ENCODE results near the gene SIL1. TPM values are rescaled to one million over a fixed set of nuclear protein-coding genes. Genes with fewer than 3 reads are reported as not detected.
"Not testable (repeated sequence)": the region's sequence is repeated elsewhere in the genome, so short reads cannot be mapped to it uniquely, and the experiment has no call there.

SIL1 gene
- total RNA-seq, 1 donor from 2014 or later = 66.6 TPM

DNA sequence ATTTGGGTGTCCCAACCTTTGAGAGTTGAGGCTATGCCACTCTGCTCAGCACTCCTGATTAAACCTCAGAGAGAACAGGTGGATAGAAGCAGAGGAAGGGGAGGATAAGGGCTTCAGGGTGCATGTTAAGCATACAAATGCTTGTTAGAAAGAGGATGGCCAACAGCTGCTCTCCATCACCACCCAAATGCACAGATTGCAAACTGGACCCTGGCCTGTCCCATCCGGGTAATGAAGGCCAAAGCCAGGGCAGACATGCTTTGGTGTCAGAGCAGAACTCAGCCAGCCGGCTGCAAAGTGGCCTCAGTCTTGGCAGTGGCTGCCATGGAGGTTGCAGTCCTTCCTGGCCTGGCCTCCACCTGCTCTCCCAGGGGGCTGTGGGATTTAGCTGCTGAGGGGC is 84.3 kb downstream of the SIL1 start:
- DNase-seq (ENCODE audit: low spot score) = no peak

DNA sequence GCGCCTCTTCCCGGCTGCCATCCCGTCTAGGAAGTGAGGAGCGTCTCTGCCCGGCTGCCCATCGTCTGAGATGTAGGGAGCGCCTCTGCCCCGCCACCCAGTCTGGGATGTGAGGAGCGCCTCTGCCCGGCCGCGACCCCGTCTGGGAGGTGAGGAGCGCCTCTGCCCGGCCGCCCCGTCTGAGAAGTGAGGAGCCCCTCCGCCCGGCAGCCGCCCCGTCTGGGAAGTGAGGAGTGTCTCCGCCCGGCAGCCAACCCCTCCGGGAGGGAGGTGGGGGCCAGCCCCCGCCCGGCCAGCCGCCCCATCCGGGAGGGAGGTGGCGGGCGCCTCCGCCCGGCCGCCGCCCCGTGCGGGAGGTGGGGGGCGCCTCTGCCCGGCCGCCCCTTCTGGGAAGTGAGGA is 85.8 kb downstream of the SIL1 start:
- not testable (repeated sequence) for DNase-seq (ENCODE audit: low spot score)

DNA sequence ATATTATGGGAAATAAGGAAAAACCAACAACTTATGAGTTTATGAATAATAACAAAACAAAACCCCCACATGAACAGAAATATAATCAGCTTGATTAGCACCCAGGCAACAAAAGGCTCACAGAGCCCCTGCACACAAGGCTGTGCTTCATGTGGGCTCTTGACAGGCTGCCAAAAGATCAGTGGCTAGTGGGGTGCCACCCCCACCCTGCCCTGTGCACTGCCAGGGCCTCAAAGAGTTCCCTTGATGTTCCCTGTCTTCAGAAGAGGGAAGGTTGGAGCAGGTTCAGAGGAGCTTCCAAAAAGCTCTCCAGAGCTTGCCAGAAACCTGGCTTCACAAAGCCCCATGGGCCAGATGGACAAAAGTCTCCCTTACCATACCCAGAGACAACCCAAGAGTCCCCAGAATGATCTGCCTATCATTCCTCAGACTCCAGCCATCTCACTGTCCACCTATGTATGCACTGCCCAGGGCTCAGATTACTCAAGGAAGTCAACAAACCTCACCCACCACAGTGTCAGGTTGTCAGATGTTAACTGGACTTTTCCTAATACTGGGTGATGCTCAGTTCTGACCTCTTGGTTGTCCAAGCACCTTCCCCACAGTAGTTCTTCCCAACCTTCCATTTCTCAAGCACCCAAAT is 87.5 kb downstream of the SIL1 start:
- no peak for DNase-seq (ENCODE audit: low spot score)

- DNase-seq (ENCODE audit: low spot score) = no peak
These were observed 89.9 kb downstream of the SIL1 start for GRCh38 chr5:139108063-139108824.

DNA sequence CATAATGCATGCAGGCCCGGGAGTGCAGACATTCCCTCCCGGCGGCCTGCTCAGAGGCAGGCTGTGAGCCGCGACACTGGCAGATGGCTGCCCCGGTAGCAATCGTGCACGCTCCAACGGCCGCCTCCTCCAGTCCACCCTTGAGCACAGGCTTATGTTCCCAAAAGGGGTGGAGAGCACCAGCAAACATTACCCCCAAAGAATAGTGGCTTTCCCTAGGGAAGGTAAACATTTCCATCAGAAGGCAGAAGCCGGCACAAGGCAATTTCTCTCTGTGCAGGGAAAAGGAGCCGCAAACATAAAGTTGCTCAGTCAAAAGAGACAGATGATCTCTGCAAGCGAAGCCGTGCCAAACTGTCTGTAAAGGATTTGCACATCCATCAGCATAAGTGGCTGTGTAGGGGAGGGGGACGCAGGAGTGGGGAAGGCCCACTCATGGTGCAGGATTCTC is 92.5 kb downstream of the SIL1 start:
- DNase-seq (ENCODE audit: low spot score) = no peak

- DNase-seq (ENCODE audit: low spot score) = no peak
These were observed 93.4 kb downstream of the SIL1 start for GRCh38 chr5:139104577-139105276.

- no peak for DNase-seq (ENCODE audit: low spot score)
These were observed 94.4 kb downstream of the SIL1 start for GRCh38 chr5:139103762-139104161.

DNA sequence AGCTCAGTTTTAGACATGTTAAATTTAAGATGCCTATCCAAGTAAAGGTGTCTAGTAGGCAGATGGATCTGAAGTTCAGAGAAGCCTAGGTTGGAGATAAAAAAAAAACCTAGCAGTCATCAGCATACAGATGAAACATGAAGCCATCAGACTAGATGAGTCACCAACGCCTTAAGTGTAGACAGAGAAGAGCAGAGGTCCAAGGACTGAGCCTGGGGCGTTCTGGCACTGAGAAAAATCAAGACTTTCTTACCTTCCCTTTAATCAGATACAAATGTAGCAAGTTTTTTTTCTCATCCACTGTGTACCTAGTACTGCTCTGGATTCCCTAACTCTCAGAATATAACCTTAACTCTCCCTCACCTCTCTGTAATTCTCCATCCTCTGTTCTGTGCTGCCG is 97.3 kb downstream of the SIL1 start:
- no peak for DNase-seq (ENCODE audit: low spot score)

GRCh38 chr5:139094154-139095131 is 103.7 kb downstream of the SIL1 start:
- DNase-seq (ENCODE audit: low spot score) = no peak

GRCh38 chr5:139092741-139093343 is 105.3 kb downstream of the SIL1 start:
- DNase-seq (ENCODE audit: low spot score) = no peak

DNA sequence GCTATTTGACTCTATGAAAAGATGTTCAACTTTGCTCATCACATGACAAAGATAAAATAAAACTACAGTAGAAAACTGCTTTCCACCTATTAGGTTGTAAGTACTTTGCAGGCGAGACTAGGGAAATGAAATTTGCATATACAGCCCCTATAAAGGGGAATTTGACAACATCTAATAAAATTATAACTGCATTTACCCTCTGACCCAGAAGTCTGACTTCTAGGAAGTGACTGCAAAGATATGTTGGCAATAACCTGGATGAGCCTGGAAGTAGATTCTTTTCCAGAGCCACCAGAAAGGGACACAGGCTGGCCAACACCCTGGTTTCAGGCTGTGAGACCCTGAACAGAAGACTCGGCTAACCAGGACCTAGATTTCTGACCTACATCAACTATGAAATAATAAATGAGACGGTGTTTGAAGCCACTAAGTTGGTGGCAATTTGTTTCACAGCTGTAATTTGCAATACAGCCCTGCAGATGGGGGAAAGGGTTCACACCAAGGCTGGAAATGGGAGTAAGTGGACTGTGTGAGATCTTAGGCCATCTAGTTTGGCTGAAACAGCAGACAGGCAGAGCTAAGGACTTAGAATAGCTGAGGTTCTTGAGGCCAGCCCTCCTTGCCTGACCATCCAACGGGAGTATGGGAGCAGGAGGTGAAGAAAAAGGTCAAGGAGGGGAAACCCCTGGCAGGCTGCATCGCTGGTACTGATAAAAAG is 106.6 kb downstream of the SIL1 start:
- no peak for DNase-seq (ENCODE audit: low spot score)

GRCh38 chr5:139090581-139090980 is 107.6 kb downstream of the SIL1 start:
- DNase-seq (ENCODE audit: low spot score) = no peak

DNA sequence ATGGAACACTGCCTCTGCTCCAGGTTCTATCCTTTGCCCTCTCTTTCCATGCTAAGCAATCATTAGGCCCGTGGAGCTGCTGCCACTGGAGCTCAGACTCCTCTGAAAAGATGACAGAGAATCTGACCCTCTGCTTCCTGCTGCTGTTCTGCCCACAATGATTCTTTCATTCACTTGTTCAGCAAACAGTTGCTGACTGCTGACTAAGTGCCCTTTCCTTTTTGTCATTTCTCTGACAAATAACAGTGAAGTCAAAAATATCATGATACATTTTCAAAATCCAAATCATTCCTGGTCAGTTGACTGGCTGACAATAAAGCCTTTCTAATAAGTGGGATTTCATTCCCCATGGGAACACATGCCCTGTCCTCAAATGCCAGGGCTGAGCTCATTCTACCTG is 110.1 kb downstream of the SIL1 start:
- no peak for DNase-seq (ENCODE audit: low spot score)

- no peak for DNase-seq (ENCODE audit: low spot score)
These were observed 115.2 kb downstream of the SIL1 start for GRCh38 chr5:139082813-139083498.

GRCh38 chr5:139079991-139080610 is 118.1 kb downstream of the SIL1 start:
- DNase-seq (ENCODE audit: low spot score) = no peak

- no peak for DNase-seq (ENCODE audit: low spot score)
These were observed 118.8 kb downstream of the SIL1 start for GRCh38 chr5:139079225-139079990.

- DNase-seq (ENCODE audit: low spot score) = no peak
These were observed 119.8 kb downstream of the SIL1 start for GRCh38 chr5:139078345-139078744.

GRCh38 chr5:139077899-139078298 is 120.3 kb downstream of the SIL1 start:
- no peak for DNase-seq (ENCODE audit: low spot score)

Data from mesenteric fat pad (tissue), 1 donor.